CD4-positive, alpha-beta T cell (primary cell): ENCODE results near the gene SEMA4B. TPM values are rescaled to one million over a fixed set of nuclear protein-coding genes. Genes with fewer than 3 reads are reported as not detected.

Experiments
- ATAC-seq: fragments of 200-7000 bp; cut with Tn5 transposase; one replicate; pipeline ENCODE4 v1.10.0; 2022; ENCODE audit warnings: mild to moderate bottlenecking; ENCODE audit not compliant: poor library complexity
- CTCF ChIA-PET: fragments of 350-600 bp; sonication (Branson Sonifier 250); formaldehyde crosslinking; loops from one replicate; lab custom pipeline; 2021; ENCODE audit warnings: antibody characterized with exemption, inconsistent platforms; lab: Charles Lee
- POLR2A ChIA-PET: fragments of 350-600 bp; sonication (Branson Sonifier 250); formaldehyde crosslinking; loops from one replicate; lab custom pipeline; 2021; ENCODE audit warnings: antibody characterized with exemption, inconsistent platforms; lab: Charles Lee
- DNase-seq, 14 experiments: peaks; one replicate each; pipeline ENCODE4 v3.0.0-alpha.2; 2013 to 2020; ENCODE audit warnings: mixed read lengths in 2 of 14
- H3K27ac ChIP-seq, 2 donors: one replicate each; pipeline versions ENCODE4 v1.5.1 to v1.7.0; 2013; ENCODE audit warnings: low read length in 2 of 2, low read depth in 1 of 2, mild to moderate bottlenecking in 1 of 2
- H3K27me3 ChIP-seq, 2 experiments: 1 replicate in 1 of 2; 2 replicates in 1 of 2; pipeline versions ENCODE4 v1.6.1 to v1.7.0; 2013; ENCODE audit warnings: low read length in 2 of 2, control low read depth in 1 of 2, mild to moderate bottlenecking in 1 of 2, moderate library complexity in 1 of 2; ENCODE audit not compliant: insufficient read depth in 2 of 2, control insufficient read depth in 1 of 2
- H3K36me3 ChIP-seq: one replicate; pipeline ENCODE4 v1.6.1; 2013; ENCODE audit warnings: low read length, control low read depth; ENCODE audit not compliant: insufficient read depth
- H3K4me1 ChIP-seq: one replicate; pipeline ENCODE4 v1.6.1; 2013; ENCODE audit warnings: low read length, control low read depth; ENCODE audit not compliant: insufficient read depth
- H3K4me3 ChIP-seq: one replicate; pipeline ENCODE4 v1.5.1; 2013; ENCODE audit warnings: mild to moderate bottlenecking, low read length, moderate library complexity
- H3K9me3 ChIP-seq, 2 experiments: 1 replicate in 1 of 2; 2 replicates in 1 of 2; pipeline versions ENCODE4 v1.6.1 to v1.7.0; 2013; ENCODE audit warnings: low read length in 2 of 2, mild to moderate bottlenecking in 2 of 2, control low read depth in 1 of 2, moderate library complexity in 1 of 2; ENCODE audit not compliant: control insufficient read depth in 1 of 2, insufficient read depth in 1 of 2
- H3K27ac Mint-ChIP-seq: one replicate; pipeline ENCODE4 v1.8.0; 2020; ENCODE audit warnings: mixed read lengths
- H3K27me3 Mint-ChIP-seq: one replicate; pipeline ENCODE4 v1.8.0; 2021; ENCODE audit warnings: mixed read lengths
- H3K36me3 Mint-ChIP-seq: one replicate; pipeline ENCODE4 v1.8.0; 2021; ENCODE audit warnings: low read depth, mixed read lengths
- H3K4me1 Mint-ChIP-seq: one replicate; pipeline ENCODE4 v1.8.0; 2021; ENCODE audit warnings: low read depth, mixed read lengths
- H3K4me3 Mint-ChIP-seq: one replicate; pipeline ENCODE4 v1.8.0; 2020; ENCODE audit warnings: mild to moderate bottlenecking, mixed read lengths
- H3K9me3 Mint-ChIP-seq: one replicate; pipeline ENCODE4 v1.8.0; 2020; ENCODE audit warnings: mixed read lengths
- CTCF ChIP-seq: fragments of 200-600 bp; IDR thresholded peaks from one replicate; pipeline ENCODE4 v1.8.0; 2022; ENCODE audit warnings: antibody characterized with exemption, mild to moderate bottlenecking
- intact Hi-C, 2 experiments: fragments of 100-400 bp; cut with DNase I in 1 of 2; cut with micrococcal nuclease in 1 of 2; formaldehyde crosslinking; loops; one replicate each; pipeline versions ENCODE4 v1.15.1 to v1.9.0; 2023 to 2025; cut with DNase I, micrococcal nuclease
- total RNA-seq, 174 experiments: library from RNA in 2 of 174; stranded (reverse) in 2 of 174; gene quantifications; one replicate each; pipeline ENCODE4 v1.2.3 and lab custom pipeline; 2021 to 2026

Gene SEMA4B
- total RNA-seq, 2 experiments from 2014 or later = 8.0 to 9.5 TPM

GRCh38 chr15:90262426-90262825 lies 61.3 kb downstream of the SEMA4B start:
- Mint-ChIP-seq H3K36me3 (peaks cover 26% of the 10 kb centered on the region), H3K27me3 (no peaks in the 10 kb centered on the region), H3K27ac (peak overlapping the region; percentile 10), H3K4me3 (peak overlapping the region; percentile 43), H3K4me1 (peaks cover 31% of the 10 kb centered on the region), H3K9me3 (no peaks in the 10 kb centered on the region)
- no peak for TF ChIP-seq CTCF
- ATAC-seq (no peak), DNase-seq (no peak)
- peaks cover under 1% of the 10 kb centered on the region for H3K36me3 ChIP-seq
- ChIA-PET POLR2A (interaction anchor here (2.0 to 3.2 kb wide), 2 partner anchors 29 to 62 kb away, joined by 5 to 9 read pairs; partner anchors contain the start of genes CIB1, GDPGP1 and SEMA4B), CTCF (no interaction called here)
- peaks cover 22% of the 10 kb centered on the region for H3K4me1 ChIP-seq
- intact Hi-C loops = loop anchor here in 1 of 2 experiments (10.0 kb wide), 1 partner anchor 368 kb away; the partner anchor contains the start of gene AP3S2
- H3K27me3 ChIP-seq = no peaks in the 10 kb centered on the region
- no peak overlapping the region for H3K4me3 ChIP-seq
- H3K9me3 ChIP-seq = no peaks in the 10 kb centered on the region
- no peak overlapping the region for H3K27ac ChIP-seq

- H3K27ac ChIP-seq = peak overlapping the region; percentile 94 to 97
- H3K36me3 ChIP-seq = peaks cover 15% of the 10 kb centered on the region
- Mint-ChIP-seq H3K27me3 (no peaks in the 10 kb centered on the region), H3K4me3 (peak overlapping the region; percentile 90), H3K36me3 (peaks cover 45% of the 10 kb centered on the region), H3K9me3 (no peaks in the 10 kb centered on the region), H3K4me1 (peaks cover 49% of the 10 kb centered on the region), H3K27ac (peak overlapping the region; percentile 98)
- peak overlapping the region; percentile 74 for H3K4me3 ChIP-seq
- H3K4me1 ChIP-seq = peaks cover 43% of the 10 kb centered on the region
- TF ChIP-seq CTCF = no peak
- no peak for ATAC-seq
- H3K27me3 ChIP-seq = no peaks in the 10 kb centered on the region
- no peaks in the 10 kb centered on the region for H3K9me3 ChIP-seq
- peak in 6 of 14 experiments; percentile 8 to 50 (median 33) for DNase-seq
- intact Hi-C loops = loop anchor here (1.0 to 10.0 kb wide), 3 partner anchors 30 to 370 kb away; partner anchors contain the start of genes GDPGP1 (in 2 of the 2) and AP3S2 (in 1 of the 2)
- ChIA-PET CTCF (no interaction called here), POLR2A (interaction anchor here (1.2 kb wide), 1 partner anchor 31 kb away, joined by 5 read pairs; the partner anchor contains the start of genes CIB1 and GDPGP1)
Observed at GRCh38 chr15:90264671-90265070, 63.5 kb downstream of the SEMA4B start.

- peak within 1 kb of the TSS; percentile 74 for H3K4me3 ChIP-seq
- H3K27ac Mint-ChIP-seq = peak within 1 kb of the TSS; percentile 98
- H3K36me3 ChIP-seq = peaks cover 23% of the 10 kb centered on the region
- H3K4me1 Mint-ChIP-seq = peaks cover 57% of the 10 kb centered on the region
- peaks cover 53% of the 10 kb centered on the region for H3K36me3 Mint-ChIP-seq
- no peak for TF ChIP-seq CTCF
- POLR2A ChIA-PET = interaction anchor here (0.6 to 1.6 kb wide), 14 partner anchors 17 to 689 kb away, joined by 3 to 79 read pairs (median 3); partner anchors contain the start of genes AP3S2, CIB1, GDPGP1 and IDH2
- peak; percentile 83 to 95 (median 90) for DNase-seq
- no peaks in the 10 kb centered on the region for H3K9me3 Mint-ChIP-seq
- H3K4me3 Mint-ChIP-seq = peak within 1 kb of the TSS; percentile 90
- CTCF ChIA-PET = interaction anchor here (1.0 to 1.2 kb wide), 3 partner anchors 32 to 123 kb away, joined by 3 to 4 read pairs (median 4); partner anchors contain the start of gene CIB1
- peaks cover 48% of the 10 kb centered on the region for H3K4me1 ChIP-seq
- no peaks in the 10 kb centered on the region for H3K27me3 Mint-ChIP-seq
- H3K27ac ChIP-seq = peak within 1 kb of the TSS; percentile 94 to 97
- peak; percentile 79 for ATAC-seq
- H3K9me3 ChIP-seq = no peaks in the 10 kb centered on the region
- H3K27me3 ChIP-seq = no peaks in the 10 kb centered on the region
- intact Hi-C loops = loop anchor here (1.0 to 10.0 kb wide), 3 partner anchors 31 to 371 kb away; partner anchors contain the start of genes GDPGP1 (in 2 of the 2) and AP3S2 (in 1 of the 2)
Observed at GRCh38 chr15:90265271-90266060, 64.3 kb downstream of the SEMA4B start, which contains the start of gene NGRN. NGRN (plus strand) TSS chr15:90265672; CDS start chr15:90265713, 41 bp downstream.
